HepG2 (cell line): ENCODE data around the gene SAMD10. TPM values are rescaled to one million over a fixed set of nuclear protein-coding genes. Genes with fewer than 3 reads are reported as not detected.

ENCODE experiments used
- ATF2 ChIP-seq: sonication (generic); formaldehyde crosslinking; IDR thresholded peaks from 2 replicates; pipeline ENCODE4 v1.4.0; 2020; ENCODE audit warnings: missing genetic modification reagents
- ATRX ChIP-seq: sonication (generic); formaldehyde crosslinking; IDR thresholded peaks from 2 replicates; pipeline ENCODE4 v1.4.0; 2020; ENCODE audit warnings: missing genetic modification reagents, borderline replicate concordance
- BATF2 ChIP-seq: sonication (generic); formaldehyde crosslinking; IDR thresholded peaks from 2 replicates; pipeline ENCODE4 v1.8.0; 2022; ENCODE audit warnings: mild to moderate bottlenecking, missing genetic modification reagents, moderate library complexity
- CBFB ChIP-seq: sonication (generic); formaldehyde crosslinking; IDR thresholded peaks from 2 replicates; pipeline ENCODE4 v1.4.0; 2020; ENCODE audit warnings: missing genetic modification reagents
- ETV6 ChIP-seq: sonication (generic); formaldehyde crosslinking; conservative IDR thresholded peaks from 2 replicates; pipeline ENCODE4 v1.4.0; 2020; ENCODE audit warnings: missing genetic modification reagents
- FOXK2 ChIP-seq: fragments of 450-650 bp; IDR thresholded peaks from 2 replicates; pipeline ENCODE4 v1.6.1; 2016
- IKZF4 ChIP-seq: sonication (generic); formaldehyde crosslinking; IDR thresholded peaks from 2 replicates; pipeline ENCODE4 v1.5.1; 2020; ENCODE audit warnings: borderline replicate concordance, mild to moderate bottlenecking, low read depth, missing genetic modification reagents; ENCODE audit errors: not compliant biosample characterization
- LCORL ChIP-seq, 2 experiments: fragments of 450-650 bp in 1 of 2; sonication (generic) in 1 of 2; formaldehyde crosslinking in 1 of 2; IDR thresholded peaks; 2 replicates each; pipeline versions ENCODE4 v1.5.0 to v1.6.1; 2017 to 2020; ENCODE audit warnings: antibody characterized with exemption in 1 of 2, missing genetic modification reagents in 1 of 2
- POLR2AphosphoS2 ChIP-seq: IDR thresholded peaks from 2 replicates; pipeline ENCODE4 v1.6.1; 2011; ENCODE audit warnings: low read depth, low read length, improper control_type of control experiment
- PTBP1 ChIP-seq: fragments of 200-400 bp; formaldehyde crosslinking; IDR thresholded peaks from 2 replicates; pipeline ENCODE4 v1.6.1; 2018; ENCODE audit warnings: low read length, low read depth; ENCODE audit not compliant: poor library complexity, severe bottlenecking
- SNAPC5 ChIP-seq: sonication (generic); formaldehyde crosslinking; IDR thresholded peaks from 2 replicates; pipeline ENCODE4 v1.8.1; 2023; ENCODE audit warnings: mild to moderate bottlenecking, missing genetic modification reagents, borderline replicate concordance
- SRY ChIP-seq: sonication (generic); formaldehyde crosslinking; IDR thresholded peaks from 2 replicates; pipeline ENCODE4 v1.8.0; 2022; ENCODE audit warnings: mild to moderate bottlenecking, missing genetic modification reagents
- TMF1 ChIP-seq: sonication (generic); formaldehyde crosslinking; IDR thresholded peaks from 2 replicates; pipeline ENCODE4 v1.8.1; 2022; ENCODE audit warnings: low read depth, missing genetic modification reagents
- ZBTB14 ChIP-seq: sonication (generic); formaldehyde crosslinking; IDR thresholded peaks from 2 replicates; pipeline ENCODE4 v1.4.0; 2020; ENCODE audit warnings: missing genetic modification reagents
- ZEB1 ChIP-seq: IDR thresholded peaks from 2 replicates; pipeline ENCODE4 v1.6.1; 2012; ENCODE audit warnings: mild to moderate bottlenecking, low read depth, inconsistent platforms; ENCODE audit not compliant: insufficient replicate concordance
- ZFP36 ChIP-seq: fragments of 150-350 bp; IDR thresholded peaks from 2 replicates; pipeline ENCODE4 v1.6.1; 2018; ENCODE audit warnings: borderline replicate concordance, low read length, low read depth; ENCODE audit not compliant: partially characterized antibody
- ZNF414 ChIP-seq: sonication (generic); formaldehyde crosslinking; IDR thresholded peaks from 2 replicates; pipeline ENCODE4 v1.5.0; 2020; ENCODE audit warnings: missing genetic modification reagents
- ZNF496 ChIP-seq: sonication (generic); formaldehyde crosslinking; IDR thresholded peaks from 2 replicates; pipeline ENCODE4 v1.8.1; 2023; ENCODE audit warnings: mild to moderate bottlenecking, moderate library complexity, missing genetic modification reagents; ENCODE audit not compliant: insufficient replicate concordance
- ZNF562 ChIP-seq: sonication (generic); formaldehyde crosslinking; IDR thresholded peaks from 2 replicates; pipeline ENCODE4 v1.8.0; 2022; ENCODE audit warnings: missing genetic modification reagents, borderline replicate concordance
- ZNF687 ChIP-seq: sonication (generic); formaldehyde crosslinking; IDR thresholded peaks from 2 replicates; pipeline ENCODE4 v1.5.1; 2020; ENCODE audit warnings: mild to moderate bottlenecking, missing genetic modification reagents, moderate library complexity
- polyA plus RNA-seq, 8 experiments: library from polyadenylated mRNA; depleted of rRNA in 3 of 8; stranded (reverse) in 7 of 8; unstranded in 1 of 8; fragments of >200 nt; fragmentation: Illumina TruSeq in 4 of 8; extraction: Trizol in 4 of 8; gene quantifications; 2 replicates each; pipeline versions ENCODE4 v1.2.1 to v1.2.3, GENCODE V29; 2011 to 2016; ENCODE audit warnings: low read depth in 4 of 8, missing spikeins in 1 of 8, mixed read lengths in 1 of 8; ENCODE audit not compliant: insufficient read depth in 1 of 8
- total RNA-seq, 5 experiments: library from RNA; depleted of rRNA; stranded (reverse); fragments of >200 nt; fragmentation: Illumina TruSeq; extraction: Trizol; gene quantifications; 2 replicates each; pipeline ENCODE4 v1.2.3, GENCODE V29; 2016; ENCODE audit warnings: low read depth in 1 of 5

The SAMD10 gene
- total and polyA plus RNA-seq, 2 of the 13 experiments (the other 11 are each of a cell fraction or from before 2014, with no cell fraction given): 6.1 to 11.0 TPM

GRCh38 chr20:63972312-63973159, 6.9 kb downstream of the SAMD10 start (continued):
- peak; percentile 72 for TF ChIP-seq ZNF687 (CRISPR knock-in tag)
- no peak for TF ChIP-seq ETV6 (CRISPR knock-in tag)
- TF ChIP-seq LCORL (IDR thresholded peaks at IDR 0.05): no peak
- TF ChIP-seq LCORL (CRISPR knock-in tag; IDR thresholded peaks at IDR 0.05): peak; percentile 84; the same call in 1 of the 2 replicates
- TF ChIP-seq SNAPC5 (CRISPR knock-in tag): 0 out of 2 replicates have a peak, but pooled peaks have one; percentile 48
- no peak for TF ChIP-seq ZFP36
- TF ChIP-seq ZNF562: no peak
- no peak for TF ChIP-seq CBFB (CRISPR knock-in tag)
- no peak for TF ChIP-seq IKZF4 (CRISPR knock-in tag)
- no peak for TF ChIP-seq ATRX (CRISPR knock-in tag)
- no peak for TF ChIP-seq BATF2
- TF ChIP-seq SRY: no peak
- no peak for TF ChIP-seq ZEB1
- no peak for TF ChIP-seq ATF2 (CRISPR knock-in tag)
- TF ChIP-seq ZNF496 (CRISPR knock-in tag): no peak
- no peak for TF ChIP-seq TMF1 (CRISPR knock-in tag)
- TF ChIP-seq ZNF414 (CRISPR knock-in tag): no peak
- no peak for TF ChIP-seq POLR2AphosphoS2
- peak; percentile 13; the same call in 1 of the 2 replicates for TF ChIP-seq FOXK2
- TF ChIP-seq ZBTB14 (CRISPR knock-in tag): no peak
- no peak for TF ChIP-seq PTBP1
